ENCODE data around the gene PPID.

DNA sequence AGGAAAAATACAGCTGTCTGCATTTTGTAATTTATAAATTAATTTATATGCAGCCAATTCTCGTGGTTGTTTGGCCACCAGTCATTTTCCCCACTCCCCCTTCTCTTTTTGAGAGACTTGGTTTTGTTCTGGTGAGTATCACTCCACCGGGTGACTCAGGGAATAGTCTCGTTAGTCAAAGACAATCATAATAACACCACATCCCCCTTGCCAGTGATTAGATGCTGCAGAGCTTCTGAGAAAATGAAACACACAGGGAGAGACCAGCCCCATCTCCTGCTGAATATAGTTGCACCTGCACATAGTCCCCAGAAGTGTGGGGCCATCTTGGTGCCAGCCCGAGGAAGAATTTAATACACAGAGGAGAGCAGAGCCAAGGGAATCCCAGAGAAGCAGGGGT is 37.7 kb upstream of the PPID start:
- TF ChIP-seq, protein P1, sequence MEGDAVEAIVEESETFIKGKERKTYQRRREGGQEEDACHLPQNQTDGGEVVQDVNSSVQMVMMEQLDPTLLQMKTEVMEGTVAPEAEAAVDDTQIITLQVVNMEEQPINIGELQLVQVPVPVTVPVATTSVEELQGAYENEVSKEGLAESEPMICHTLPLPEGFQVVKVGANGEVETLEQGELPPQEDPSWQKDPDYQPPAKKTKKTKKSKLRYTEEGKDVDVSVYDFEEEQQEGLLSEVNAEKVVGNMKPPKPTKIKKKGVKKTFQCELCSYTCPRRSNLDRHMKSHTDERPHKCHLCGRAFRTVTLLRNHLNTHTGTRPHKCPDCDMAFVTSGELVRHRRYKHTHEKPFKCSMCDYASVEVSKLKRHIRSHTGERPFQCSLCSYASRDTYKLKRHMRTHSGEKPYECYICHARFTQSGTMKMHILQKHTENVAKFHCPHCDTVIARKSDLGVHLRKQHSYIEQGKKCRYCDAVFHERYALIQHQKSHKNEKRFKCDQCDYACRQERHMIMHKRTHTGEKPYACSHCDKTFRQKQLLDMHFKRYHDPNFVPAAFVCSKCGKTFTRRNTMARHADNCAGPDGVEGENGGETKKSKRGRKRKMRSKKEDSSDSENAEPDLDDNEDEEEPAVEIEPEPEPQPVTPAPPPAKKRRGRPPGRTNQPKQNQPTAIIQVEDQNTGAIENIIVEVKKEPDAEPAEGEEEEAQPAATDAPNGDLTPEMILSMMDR (IDR thresholded peaks at IDR 0.05; ENCODE audit: low read length) = no peak
- TF ChIP-seq EZH2 (optimal IDR thresholded peaks at IDR 0.05; ENCODE audit: low read depth, low read length) (no peak), EZH2phosphoT487 (IDR thresholded peaks at IDR 0.05; ENCODE audit: low read length) (no peak)
